GM12891 (cell line): ENCODE results near the gene EXOSC7.

Experiments used
- POLR2A ChIP-seq: IDR thresholded peaks from 2 replicates; pipeline ENCODE4 v1.6.1; 2011; ENCODE audit warnings: low read depth, low read length, control low read depth
- POLR2AphosphoS5 ChIP-seq: IDR thresholded peaks from 2 replicates; pipeline ENCODE4 v1.6.1; 2011; ENCODE audit warnings: low read depth, low read length, control low read depth
- TAF1 ChIP-seq: IDR thresholded peaks from 2 replicates; pipeline ENCODE4 v1.6.1; 2011; ENCODE audit warnings: low read depth, low read length, control low read depth

GRCh38 chr3:45001738-45002137 is 25.7 kb downstream of the EXOSC7 start:
- TF ChIP-seq POLR2AphosphoS5: no peak
- no peak for TF ChIP-seq POLR2A
- no peak for TF ChIP-seq TAF1
